IMR-90 (cell line): ENCODE data around the gene SKAP1. TPM values are rescaled to one million over a fixed set of nuclear protein-coding genes. Genes with fewer than 3 reads are reported as not detected.
A peak's percentile ranks its signal among the peaks of the same experiment; 100 is the strongest.

Source experiments
- ATAC-seq: fragments of 200-7000 bp; cut with Tn5 transposase; 2 replicates; pipeline ENCODE4 v1.9.1; 2020; ENCODE audit warnings: low read depth, mild to moderate bottlenecking, moderate library complexity
- BruUV-seq: library from RNA; stranded (reverse); fragments of 400-500 nt; replicated peaks from 2 replicates; lab custom pipeline; 2021; lab: Mats Ljungman, UMichigan
- CTCF ChIA-PET: fragments of 300-600 bp; formaldehyde crosslinking; extraction: SDS; loops from one replicate; lab custom pipeline; 2021; ENCODE audit warnings: antibody characterized with exemption; lab: Yijun Ruan, JAX
- POLR2A ChIA-PET: fragments of 300-600 bp; sonication (Branson Sonifier 250); formaldehyde crosslinking; loops from one replicate; lab custom pipeline; 2022; ENCODE audit warnings: antibody characterized with exemption; ENCODE audit not compliant: unreplicated experiment; lab: Charles Lee
- DNase-seq: peaks from one replicate; pipeline ENCODE4 v3.0.0; 2013
- H2AFZ ChIP-seq: replicated peaks from 2 replicates; pipeline ENCODE3; 2013; ENCODE audit warnings: low read length, mild to moderate bottlenecking; ENCODE audit not compliant: poor library complexity
- H2AK5ac ChIP-seq: 2 replicates; pipeline ENCODE4 v1.6.1; 2013; ENCODE audit warnings: low read depth, low read length, inconsistent platforms
- H2AK9ac ChIP-seq: replicated peaks from 2 replicates; pipeline ENCODE3; 2013; ENCODE audit warnings: mild to moderate bottlenecking, low read depth, low read length, moderate library complexity; ENCODE audit not compliant: poor library complexity
- H2BK120ac ChIP-seq: 2 replicates; pipeline ENCODE4 v1.6.1; 2013; ENCODE audit warnings: low read depth, low read length, inconsistent platforms
- H2BK15ac ChIP-seq: 3 replicates; pipeline ENCODE4 v1.6.1; 2013; ENCODE audit warnings: low read depth, low read length, inconsistent platforms
- H2BK20ac ChIP-seq: 2 replicates; pipeline ENCODE4 v1.6.1; 2013; ENCODE audit warnings: low read depth, mild to moderate bottlenecking, inconsistent platforms, low read length, moderate library complexity
- H2BK5ac ChIP-seq: 2 replicates; pipeline ENCODE4 v1.6.1; 2013; ENCODE audit warnings: mild to moderate bottlenecking, low read depth, low read length, inconsistent platforms; ENCODE audit not compliant: poor library complexity, severe bottlenecking
- H3K14ac ChIP-seq: replicated peaks from 2 replicates; pipeline ENCODE4 v1.6.1; 2013; ENCODE audit warnings: low read depth, low read length, inconsistent platforms
- H3K18ac ChIP-seq: 2 replicates; pipeline ENCODE4 v1.6.1; 2013; ENCODE audit warnings: low read depth, low read length, control low read depth
- H3K23ac ChIP-seq: 2 replicates; pipeline ENCODE4 v1.6.1; 2013; ENCODE audit warnings: low read depth, low read length, inconsistent platforms
- H3K27ac ChIP-seq: 2 replicates; pipeline ENCODE4 v1.5.1; 2013; ENCODE audit warnings: mild to moderate bottlenecking, control low read depth, low read length; ENCODE audit not compliant: insufficient read depth
- H3K27me3 ChIP-seq: 2 replicates; pipeline ENCODE4 v1.6.1; 2013; ENCODE audit warnings: low read length; ENCODE audit not compliant: control insufficient read depth, insufficient read depth
- H3K36me3 ChIP-seq: 2 replicates; pipeline ENCODE4 v1.6.1; 2013; ENCODE audit warnings: low read length, mixed read lengths; ENCODE audit not compliant: control insufficient read depth, insufficient read depth
- H3K4ac ChIP-seq: 2 replicates; pipeline ENCODE4 v1.6.1; 2013; ENCODE audit warnings: low read depth, low read length, inconsistent platforms
- H3K4me1 ChIP-seq: 2 replicates; pipeline ENCODE4 v1.6.1; 2013; ENCODE audit warnings: low read length, mixed read lengths; ENCODE audit not compliant: control insufficient read depth, insufficient read depth
- H3K4me2 ChIP-seq: 2 replicates; pipeline ENCODE4 v1.6.1; 2013; ENCODE audit warnings: low read depth, mild to moderate bottlenecking, control low read depth, low read length, moderate library complexity
- H3K4me3 ChIP-seq: 2 replicates; pipeline ENCODE4 v1.5.1; 2013; ENCODE audit warnings: low read depth, mild to moderate bottlenecking, control low read depth, low read length, moderate library complexity; ENCODE audit not compliant: insufficient read depth
- H3K56ac ChIP-seq: 2 replicates; pipeline ENCODE4 v1.6.1; 2013; ENCODE audit warnings: low read length, inconsistent platforms; ENCODE audit not compliant: insufficient read depth; ENCODE audit errors: extremely low read depth
- H3K79me1 ChIP-seq, 2 experiments: 2 replicates each; pipeline ENCODE4 v1.6.1; 2013; ENCODE audit warnings: low read length in 2 of 2, inconsistent platforms in 1 of 2, low read depth in 1 of 2
- H3K9ac ChIP-seq: 2 replicates; pipeline ENCODE4 v1.6.1; 2013; ENCODE audit warnings: low read depth, low read length, control low read depth
- H3K9me1 ChIP-seq: 2 replicates; pipeline ENCODE4 v1.6.1; 2013; ENCODE audit warnings: low read length, inconsistent platforms; ENCODE audit not compliant: insufficient read depth
- H3K9me3 ChIP-seq: 2 replicates; pipeline ENCODE4 v1.6.1; 2013; ENCODE audit warnings: low read length; ENCODE audit not compliant: control insufficient read depth, insufficient read depth
- H4K20me1 ChIP-seq: 2 replicates; pipeline ENCODE4 v1.6.1; 2013; ENCODE audit warnings: low read length, inconsistent platforms; ENCODE audit not compliant: insufficient read depth
- H4K5ac ChIP-seq: 2 replicates; pipeline ENCODE4 v1.6.1; 2013; ENCODE audit warnings: mild to moderate bottlenecking, low read depth, low read length, control low read depth
- H4K8ac ChIP-seq, 2 experiments: 2 replicates each; pipeline ENCODE4 v1.6.1; 2013; ENCODE audit warnings: low read depth in 2 of 2, low read length in 2 of 2, control low read depth in 1 of 2, inconsistent platforms in 1 of 2
- H4K91ac ChIP-seq: 2 replicates; pipeline ENCODE4 v1.6.1; 2013; ENCODE audit warnings: low read depth, low read length, inconsistent platforms; ENCODE audit not compliant: insufficient read depth
- CEBPB ChIP-seq: IDR thresholded peaks from 2 replicates; pipeline ENCODE4 v1.6.1; 2012; ENCODE audit warnings: low read depth, low read length, improper control_type of control experiment
- MAFK ChIP-seq: IDR thresholded peaks from 2 replicates; pipeline ENCODE4 v1.6.1; 2012; ENCODE audit warnings: low read depth, low read length, improper control_type of control experiment
- RCOR1 ChIP-seq: IDR thresholded peaks from 2 replicates; pipeline ENCODE4 v1.6.1; 2012; ENCODE audit warnings: mild to moderate bottlenecking, low read length, improper control_type of control experiment; ENCODE audit not compliant: insufficient replicate concordance
- RFX5 ChIP-seq: IDR thresholded peaks from 2 replicates; pipeline ENCODE4 v1.8.0; 2012; ENCODE audit warnings: low read depth, mild to moderate bottlenecking, low read length, moderate library complexity
- SMC3 ChIP-seq: fragments of 150-350 bp; IDR thresholded peaks from 2 replicates; pipeline ENCODE4 v1.6.1; 2016; ENCODE audit warnings: low read depth, mild to moderate bottlenecking, antibody characterized with exemption, low read length, moderate library complexity
- WGBS, 2 experiments: methylation state at CpG; one replicate each; pipeline versions ENCODE4 v1.1.5 to v1.1.7; 2013; ENCODE audit warnings: missing lambda C conversion rate in 2 of 2; ENCODE audit not compliant: insufficient read length in 1 of 2; ENCODE audit errors: extremely low coverage in 2 of 2; 5-methylcytosine and 5-hydroxymethylcytosine counted together
- dilution Hi-C: fragments of 300-500 bp; cut with HindIII; formaldehyde crosslinking; loops from one replicate; pipeline ENCODE4 v1.14.3; 2018; ENCODE audit warnings: low sequenced_read_pairs; ENCODE audit not compliant: unreplicated experiment
- in situ Hi-C: fragments of 300-500 bp; cut with MboI; formaldehyde crosslinking; loops from 3 replicates; pipeline ENCODE4 v1.14.3; 2019; ENCODE audit warnings: low sequenced_read_pairs, inconsistent platforms, mixed read lengths
- intact Hi-C: fragments of 100-400 bp; cut with micrococcal nuclease; formaldehyde crosslinking; loops from 2 replicates; pipeline ENCODE4 v1.10.0; 2022
- polyA plus RNA-seq, 3 experiments: library from polyadenylated mRNA; depleted of rRNA; stranded (reverse); fragments of >200 nt; gene quantifications; 2 replicates each; pipeline ENCODE4 v1.2.3, GENCODE V29; 2012; ENCODE audit warnings: low replicate concordance in 1 of 3
- total RNA-seq: library from RNA; depleted of rRNA; stranded (reverse); fragments of >200 nt; gene quantifications from 2 replicates; pipeline ENCODE4 v1.2.3, GENCODE V29; 2012

Gene SKAP1
- total and polyA plus RNA-seq, 2 of the 4 experiments (the other 2 are of a cell fraction): not detected

DNA sequence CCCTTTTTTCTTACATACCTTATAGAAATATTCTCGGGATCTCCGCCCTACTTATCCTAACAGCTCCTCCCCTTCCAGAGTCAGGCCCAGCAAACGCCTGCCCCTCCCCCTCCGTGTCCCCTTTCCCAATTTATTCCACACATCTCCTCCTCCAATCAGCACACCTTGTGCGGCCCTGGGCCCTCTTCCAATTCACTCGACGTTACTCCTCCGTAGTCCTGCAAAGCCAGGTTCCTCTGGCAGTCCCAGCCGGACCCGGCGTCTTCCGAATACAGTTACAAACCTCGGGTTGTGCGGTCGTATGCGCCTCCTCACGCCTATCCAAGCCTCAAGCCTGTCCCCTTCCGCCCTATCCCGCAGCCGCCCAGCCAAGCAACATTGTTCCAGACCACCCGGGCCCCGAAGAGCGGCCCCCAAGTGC, 329.4 kb downstream of the SKAP1 start:
- H2BK120ac ChIP-seq: peak overlapping the region; percentile 47
- H3K27me3 ChIP-seq: no peaks in the 10 kb centered on the region
- H2BK15ac ChIP-seq: peak overlapping the region; percentile 14; the same call in 1 of the 3 replicates
- peak overlapping the region; percentile 76 to 90 for H4K8ac ChIP-seq
- peaks cover 0 to 22% of the 10 kb centered on the region in 2 experiments; a peak in 2 of 4 replicates for H3K79me1 ChIP-seq
- H3K9me1 ChIP-seq: no peaks in the 10 kb centered on the region
- H4K5ac ChIP-seq: peak overlapping the region; percentile 0; the same call in 1 of the 2 replicates
- peaks cover 2% of the 10 kb centered on the region for H3K36me3 ChIP-seq
- ChIA-PET CTCF (interaction anchor here (1.0 kb wide), 1 partner anchor 154 kb away, joined by 3 read pairs; no protein-coding TSS in a partner anchor), POLR2A (interaction anchor here (0.6 kb wide), 1 partner anchor 70 kb away, joined by 5 read pairs; no protein-coding TSS in a partner anchor)
- peak overlapping the region; percentile 94 for H3K14ac ChIP-seq
- WGBS, 2 experiments: 0% methylated on average over 9 of the region's 23 CpGs; no CpG with 5 or more reads in 1 of the 2 experiments
- BruUV-seq: no TSS peak
- H2BK20ac ChIP-seq: no peak overlapping the region
- H3K4me3 ChIP-seq: peak overlapping the region; percentile 90
- dilution Hi-C loops: no loop called here
- peak overlapping the region; percentile 80 for H4K91ac ChIP-seq
- TF ChIP-seq SMC3 (no peak), RFX5 (no peak), CEBPB (no peak), MAFK (no peak), RCOR1 (no peak)
- peak overlapping the region; percentile 89 for H3K4ac ChIP-seq
- peak; percentile 45 for ATAC-seq
- no peaks in the 10 kb centered on the region for H3K9me3 ChIP-seq
- H4K20me1 ChIP-seq: peaks cover 38% of the 10 kb centered on the region
- peaks cover 2% of the 10 kb centered on the region; the same call in 1 of the 2 replicates for H3K4me1 ChIP-seq
- peak; percentile 58 for DNase-seq
- peak overlapping the region; percentile 83 for H2BK5ac ChIP-seq
- peak overlapping the region; percentile 95 for H2AFZ ChIP-seq
- peak overlapping the region; percentile 88 for H3K27ac ChIP-seq
- H3K4me2 ChIP-seq: peak overlapping the region; percentile 65
- peak overlapping the region; percentile 82 for H3K56ac ChIP-seq
- peak overlapping the region; percentile 92 for H2AK9ac ChIP-seq
- peak overlapping the region; percentile 2; the same call in 1 of the 2 replicates for H3K18ac ChIP-seq
- peak overlapping the region; percentile 86 for H3K23ac ChIP-seq
- in situ Hi-C loops: no loop called here
- intact Hi-C loops: loop anchor here (2.0 kb wide), 1 partner anchor 76 kb away; no protein-coding TSS in a partner anchor
- H3K9ac ChIP-seq: peak overlapping the region; percentile 78
- peak overlapping the region; percentile 79 for H2AK5ac ChIP-seq
